ENCODE results near the gene ACBD7. TPM values are rescaled to one million over a fixed set of nuclear protein-coding genes. Genes with fewer than 3 reads are reported as not detected.

The ACBD7 gene
- total RNA-seq, 1 donor from 2014 or later, result not detected

- no peaks in the 10 kb centered on the region for H3K9me3 ChIP-seq
- intact Hi-C loops (cut with DNase I), result no loop called here
- no peak overlapping the region for H3K4me3 ChIP-seq
- no peaks in the 10 kb centered on the region for H3K36me3 ChIP-seq
- H3K4me1 ChIP-seq, result no peaks in the 10 kb centered on the region
- TF ChIP-seq CTCF (IDR thresholded peaks at IDR 0.05), result no peak
- TF ChIP-seq POLR2A (IDR thresholded peaks at IDR 0.05), result no peak
- no peak for TF ChIP-seq POLR2AphosphoS5 (IDR thresholded peaks at IDR 0.05; ENCODE audit: insufficient read depth in 1 of 2, low read depth in 1 of 2)
- no peak for DNase-seq (ENCODE audit: extremely low spot score in 2 of 2)
- no peak overlapping the region for H3K27ac ChIP-seq
- H3K27me3 ChIP-seq, result no peaks in the 10 kb centered on the region
These were observed 19.8 kb downstream of the ACBD7 start for GRCh38 chr10:15068802-15069201.

- Histone ChIP-seq H3K27ac (no peak overlapping the region), H3K4me1 (no peaks in the 10 kb centered on the region), H3K27me3 (no peaks in the 10 kb centered on the region), H3K9me3 (no peaks in the 10 kb centered on the region), H3K4me3 (no peak overlapping the region), H3K36me3 (no peaks in the 10 kb centered on the region)
- intact Hi-C loops (cut with DNase I), result no loop called here
- DNase-seq (ENCODE audit: extremely low spot score in 2 of 2), result no peak
- TF ChIP-seq POLR2A (IDR thresholded peaks at IDR 0.05), result no peak
- no peak for TF ChIP-seq POLR2AphosphoS5 (IDR thresholded peaks at IDR 0.05; ENCODE audit: insufficient read depth in 1 of 2, low read depth in 1 of 2)
- no peak for TF ChIP-seq CTCF (IDR thresholded peaks at IDR 0.05)
These were observed 21.4 kb downstream of the ACBD7 start for GRCh38 chr10:15067154-15067553.

GRCh38 chr10:15060638-15061037 lies 27.9 kb downstream of the ACBD7 start:
- Histone ChIP-seq H3K27ac (no peak overlapping the region), H3K4me3 (no peak overlapping the region), H3K27me3 (no peaks in the 10 kb centered on the region), H3K36me3 (no peaks in the 10 kb centered on the region), H3K9me3 (no peaks in the 10 kb centered on the region), H3K4me1 (no peaks in the 10 kb centered on the region)
- TF ChIP-seq POLR2AphosphoS5 (IDR thresholded peaks at IDR 0.05; ENCODE audit: insufficient read depth in 1 of 2, low read depth in 1 of 2) (no peak), CTCF (IDR thresholded peaks at IDR 0.05) (no peak), POLR2A (IDR thresholded peaks at IDR 0.05) (no peak)
- no peak for DNase-seq (ENCODE audit: extremely low spot score in 2 of 2)
- intact Hi-C loops (cut with DNase I), result no loop called here

- DNase-seq (ENCODE audit: extremely low spot score in 2 of 2), result no peak
- H3K9me3 ChIP-seq, result no peaks in the 10 kb centered on the region
- no peaks in the 10 kb centered on the region for H3K27me3 ChIP-seq
- no peak for TF ChIP-seq CTCF (IDR thresholded peaks at IDR 0.05)
- no peak for TF ChIP-seq POLR2AphosphoS5 (IDR thresholded peaks at IDR 0.05; ENCODE audit: insufficient read depth in 1 of 2, low read depth in 1 of 2)
- no peak overlapping the region for H3K27ac ChIP-seq
- no peaks in the 10 kb centered on the region for H3K4me1 ChIP-seq
- no peak overlapping the region for H3K4me3 ChIP-seq
- no peaks in the 10 kb centered on the region for H3K36me3 ChIP-seq
- intact Hi-C loops (cut with DNase I), result no loop called here
These were observed 28.7 kb downstream of the ACBD7 start for GRCh38 chr10:15059914-15060313.

GRCh38 chr10:15058689-15059088 lies 29.9 kb downstream of the ACBD7 start:
- no peak overlapping the region for H3K4me3 ChIP-seq
- no peak overlapping the region for H3K27ac ChIP-seq
- H3K4me1 ChIP-seq, result no peaks in the 10 kb centered on the region
- intact Hi-C loops (cut with DNase I), result no loop called here
- no peak for TF ChIP-seq POLR2AphosphoS5 (IDR thresholded peaks at IDR 0.05; ENCODE audit: insufficient read depth in 1 of 2, low read depth in 1 of 2)
- TF ChIP-seq CTCF (IDR thresholded peaks at IDR 0.05), result no peak
- TF ChIP-seq POLR2A (IDR thresholded peaks at IDR 0.05), result no peak
- H3K36me3 ChIP-seq, result no peaks in the 10 kb centered on the region
- DNase-seq (ENCODE audit: extremely low spot score in 2 of 2), result no peak
- no peaks in the 10 kb centered on the region for H3K27me3 ChIP-seq
- H3K9me3 ChIP-seq, result no peaks in the 10 kb centered on the region

Data from vagina (tissue), 2 donors.